A673 (cell line): ENCODE data around the gene TIGD7.

ENCODE experiments used
- EZH2 ChIP-seq: fragments of 200-600 bp; sonication (generic); IDR thresholded peaks from 2 replicates; pipeline ENCODE4 v1.6.1; 2017; ENCODE audit warnings: borderline replicate concordance, low read depth, mild to moderate bottlenecking, mixed read lengths, antibody characterized with exemption, low read length; ENCODE audit not compliant: poor library complexity, severe bottlenecking
- TF ChIP-seq, protein P1 (sequence below): fragments of 300-800, 200-600 bp; sonication (generic); conservative IDR thresholded peaks from 2 replicates; pipeline ENCODE4 v1.5.1; 2017; ENCODE audit warnings: low read depth, mild to moderate bottlenecking, antibody characterized with exemption, low read length, moderate library complexity, mixed read lengths

DNA sequence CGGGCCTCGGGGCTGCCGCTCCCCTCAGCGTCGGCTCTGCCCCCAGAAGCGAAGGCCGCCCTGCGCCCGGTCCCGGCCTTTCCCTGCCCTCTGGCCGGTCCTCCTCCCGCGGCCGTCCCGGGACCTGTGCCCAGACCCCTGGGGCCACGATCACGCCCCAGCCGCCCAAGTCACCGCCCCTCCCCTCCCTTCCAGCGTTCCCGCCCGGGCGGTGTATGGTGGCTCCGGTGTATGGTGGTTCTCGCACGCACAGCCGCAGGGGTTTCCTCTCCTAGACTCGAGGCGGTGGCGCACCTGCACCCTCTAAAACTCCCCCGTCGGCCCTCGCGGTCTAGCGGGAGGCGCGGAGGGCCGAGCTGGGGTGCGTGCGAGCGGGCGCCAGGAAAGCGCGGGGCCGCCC is 10.0 kb downstream of the TIGD7 start:
- TF ChIP-seq, protein P1, sequence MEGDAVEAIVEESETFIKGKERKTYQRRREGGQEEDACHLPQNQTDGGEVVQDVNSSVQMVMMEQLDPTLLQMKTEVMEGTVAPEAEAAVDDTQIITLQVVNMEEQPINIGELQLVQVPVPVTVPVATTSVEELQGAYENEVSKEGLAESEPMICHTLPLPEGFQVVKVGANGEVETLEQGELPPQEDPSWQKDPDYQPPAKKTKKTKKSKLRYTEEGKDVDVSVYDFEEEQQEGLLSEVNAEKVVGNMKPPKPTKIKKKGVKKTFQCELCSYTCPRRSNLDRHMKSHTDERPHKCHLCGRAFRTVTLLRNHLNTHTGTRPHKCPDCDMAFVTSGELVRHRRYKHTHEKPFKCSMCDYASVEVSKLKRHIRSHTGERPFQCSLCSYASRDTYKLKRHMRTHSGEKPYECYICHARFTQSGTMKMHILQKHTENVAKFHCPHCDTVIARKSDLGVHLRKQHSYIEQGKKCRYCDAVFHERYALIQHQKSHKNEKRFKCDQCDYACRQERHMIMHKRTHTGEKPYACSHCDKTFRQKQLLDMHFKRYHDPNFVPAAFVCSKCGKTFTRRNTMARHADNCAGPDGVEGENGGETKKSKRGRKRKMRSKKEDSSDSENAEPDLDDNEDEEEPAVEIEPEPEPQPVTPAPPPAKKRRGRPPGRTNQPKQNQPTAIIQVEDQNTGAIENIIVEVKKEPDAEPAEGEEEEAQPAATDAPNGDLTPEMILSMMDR, result no peak
- no peak for TF ChIP-seq EZH2
